Endodermal cell (in vitro differentiated cells): ENCODE measurements around the gene CTNNA2. TPM values are rescaled to one million over a fixed set of nuclear protein-coding genes. Genes with fewer than 3 reads are reported as not detected.

Experiments used
- DNase-seq: peaks from one replicate; pipeline ENCODE4 v3.0.0-alpha.2; 2017
- H3K27ac ChIP-seq: 2 replicates; pipeline ENCODE4 v1.5.1; 2013; ENCODE audit warnings: mild to moderate bottlenecking, low read depth, low read length, moderate library complexity
- H3K27me3 ChIP-seq: 2 replicates; pipeline ENCODE4 v1.6.1; 2013; ENCODE audit warnings: mild to moderate bottlenecking, low read length, moderate library complexity; ENCODE audit not compliant: insufficient read depth, control insufficient read depth, poor library complexity, severe bottlenecking
- H3K36me3 ChIP-seq: 2 replicates; pipeline ENCODE4 v1.7.0; 2013; ENCODE audit warnings: mild to moderate bottlenecking, low read length, moderate library complexity; ENCODE audit not compliant: control insufficient read depth, insufficient read depth
- H3K4me1 ChIP-seq: one replicate; pipeline ENCODE4 v1.7.0; 2013; ENCODE audit warnings: low read length; ENCODE audit not compliant: control insufficient read depth, insufficient read depth
- H3K4me3 ChIP-seq: 2 replicates; pipeline ENCODE4 v1.5.1; 2013; ENCODE audit warnings: mild to moderate bottlenecking, low read length, moderate library complexity
- H3K9ac ChIP-seq: 2 replicates; pipeline ENCODE4 v1.6.1; 2013; ENCODE audit warnings: mild to moderate bottlenecking, low read length, moderate library complexity; ENCODE audit not compliant: poor library complexity, severe bottlenecking; ENCODE audit errors: extremely low read depth
- H3K9me3 ChIP-seq: 2 replicates; pipeline ENCODE4 v1.6.1; 2013; ENCODE audit warnings: mild to moderate bottlenecking, low read length, moderate library complexity; ENCODE audit not compliant: control insufficient read depth
- H3K27ac Mint-ChIP-seq: 2 replicates; pipeline ENCODE4 v1.8.0; 2020; ENCODE audit warnings: mixed read lengths
- H3K27me3 Mint-ChIP-seq: 2 replicates; pipeline ENCODE4 v1.8.0; 2021; ENCODE audit warnings: mild to moderate bottlenecking, mixed read lengths; ENCODE audit not compliant: insufficient read depth
- H3K36me3 Mint-ChIP-seq: 2 replicates; pipeline ENCODE4 v1.8.0; 2020; ENCODE audit warnings: low read depth, mixed read lengths
- H3K4me1 Mint-ChIP-seq: 2 replicates; pipeline ENCODE4 v1.8.0; 2020; ENCODE audit warnings: mixed read lengths
- H3K4me3 Mint-ChIP-seq: 2 replicates; pipeline ENCODE4 v1.8.0; 2020; ENCODE audit warnings: mild to moderate bottlenecking, moderate library complexity, mixed read lengths
- H3K9me3 Mint-ChIP-seq: 2 replicates; pipeline ENCODE4 v1.8.0; 2020; ENCODE audit warnings: mild to moderate bottlenecking, mixed read lengths
- WGBS, 2 experiments: methylation state at CpG; one replicate each; pipeline versions ENCODE4 v1.1.5 to v1.1.7; 2013; ENCODE audit warnings: missing lambda C conversion rate in 2 of 2, mixed read lengths in 1 of 2; ENCODE audit not compliant: insufficient coverage in 1 of 2, insufficient read length in 1 of 2; 5-methylcytosine and 5-hydroxymethylcytosine counted together
- total RNA-seq, 2 donors: library from RNA; stranded (reverse); fragmentation: NEBNext Ultra II Directional in 1 of 2; extraction: Animal tissue kit (Norgen Biotek cat#: 25700) in 1 of 2; gene quantifications; 2 replicates in 1 of 2; 3 replicates in 1 of 2; pipeline ENCODE4 v1.2.1, GENCODE V29; 2021
- TF ChIP-seq, protein P1 (sequence below): fragments of 200-600 bp; sonication (generic); conservative IDR thresholded peaks from 2 replicates; pipeline ENCODE4 v1.5.0; 2021; ENCODE audit warnings: antibody characterized with exemption, mild to moderate bottlenecking

The CTNNA2 gene
- total RNA-seq, 2 donors from 2014 or later: 7.7 to 9.8 TPM

DNA sequence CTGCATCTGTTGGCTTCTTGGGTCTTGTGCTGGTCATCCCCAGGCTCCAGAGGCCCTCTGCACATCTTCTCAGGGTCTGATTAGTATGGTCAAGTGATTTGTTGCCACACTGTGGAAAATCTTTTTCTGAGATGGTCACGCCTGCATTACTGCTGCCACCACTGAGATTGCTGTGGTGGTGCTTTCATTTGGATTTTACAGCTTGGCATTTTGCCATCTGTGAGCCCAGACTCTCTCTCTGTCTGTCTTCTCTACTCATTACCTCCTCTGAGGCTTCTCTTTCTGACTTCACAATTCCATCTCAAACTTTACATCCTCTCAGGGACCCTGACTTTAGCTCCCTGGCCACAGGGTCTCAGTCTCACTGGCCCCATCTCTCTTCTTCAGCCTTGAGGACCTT is 637.1 kb downstream of the CTNNA2 start:
- peaks cover 4% of the 10 kb centered on the region for H3K4me1 Mint-ChIP-seq
- no peaks in the 10 kb centered on the region for H3K36me3 Mint-ChIP-seq
- Histone ChIP-seq H3K27ac (no peak overlapping the region), H3K4me3 (no peak overlapping the region), H3K9ac (no peak overlapping the region), H3K9me3 (no peaks in the 10 kb centered on the region), H3K4me1 (no peaks in the 10 kb centered on the region), H3K36me3 (no peaks in the 10 kb centered on the region), H3K27me3 (no peaks in the 10 kb centered on the region)
- TF ChIP-seq, protein P1, sequence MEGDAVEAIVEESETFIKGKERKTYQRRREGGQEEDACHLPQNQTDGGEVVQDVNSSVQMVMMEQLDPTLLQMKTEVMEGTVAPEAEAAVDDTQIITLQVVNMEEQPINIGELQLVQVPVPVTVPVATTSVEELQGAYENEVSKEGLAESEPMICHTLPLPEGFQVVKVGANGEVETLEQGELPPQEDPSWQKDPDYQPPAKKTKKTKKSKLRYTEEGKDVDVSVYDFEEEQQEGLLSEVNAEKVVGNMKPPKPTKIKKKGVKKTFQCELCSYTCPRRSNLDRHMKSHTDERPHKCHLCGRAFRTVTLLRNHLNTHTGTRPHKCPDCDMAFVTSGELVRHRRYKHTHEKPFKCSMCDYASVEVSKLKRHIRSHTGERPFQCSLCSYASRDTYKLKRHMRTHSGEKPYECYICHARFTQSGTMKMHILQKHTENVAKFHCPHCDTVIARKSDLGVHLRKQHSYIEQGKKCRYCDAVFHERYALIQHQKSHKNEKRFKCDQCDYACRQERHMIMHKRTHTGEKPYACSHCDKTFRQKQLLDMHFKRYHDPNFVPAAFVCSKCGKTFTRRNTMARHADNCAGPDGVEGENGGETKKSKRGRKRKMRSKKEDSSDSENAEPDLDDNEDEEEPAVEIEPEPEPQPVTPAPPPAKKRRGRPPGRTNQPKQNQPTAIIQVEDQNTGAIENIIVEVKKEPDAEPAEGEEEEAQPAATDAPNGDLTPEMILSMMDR: no peak
- H3K9me3 Mint-ChIP-seq: no peaks in the 10 kb centered on the region
- H3K27me3 Mint-ChIP-seq: no peaks in the 10 kb centered on the region
- DNase-seq: no peak
- no peak overlapping the region for H3K4me3 Mint-ChIP-seq
- H3K27ac Mint-ChIP-seq: no peak overlapping the region
- 95 to 100% methylated on average over 1 of the region's 1 CpG for WGBS, 2 experiments

DNA sequence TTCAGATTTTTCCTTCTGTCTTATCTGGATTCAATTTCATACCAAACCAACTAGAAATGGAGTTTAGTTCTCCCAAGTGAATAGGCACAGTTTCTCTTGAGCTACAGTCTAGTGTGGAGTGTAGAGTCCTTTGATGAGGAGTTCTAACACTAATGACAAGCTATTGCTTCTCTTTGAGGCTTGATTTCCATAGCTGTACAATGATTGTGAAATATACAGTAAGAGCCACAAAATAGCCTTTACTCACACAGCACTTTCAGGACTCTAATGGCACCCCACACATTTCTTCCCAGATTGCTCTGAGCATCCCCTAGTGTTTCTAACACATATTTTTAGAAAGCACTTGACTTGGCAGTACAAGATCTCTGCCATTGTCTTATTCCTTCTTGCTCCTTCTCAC is 638.4 kb downstream of the CTNNA2 start:
- Mint-ChIP-seq H3K27ac (no peak overlapping the region), H3K9me3 (no peaks in the 10 kb centered on the region), H3K27me3 (no peaks in the 10 kb centered on the region), H3K4me1 (peaks cover 4% of the 10 kb centered on the region), H3K4me3 (no peak overlapping the region), H3K36me3 (no peaks in the 10 kb centered on the region)
- no peaks in the 10 kb centered on the region for H3K36me3 ChIP-seq
- TF ChIP-seq, protein P1: no peak
- no peak overlapping the region for H3K9ac ChIP-seq
- DNase-seq: no peak
- H3K27ac ChIP-seq: no peak overlapping the region
- H3K27me3 ChIP-seq: no peaks in the 10 kb centered on the region
- H3K4me3 ChIP-seq: no peak overlapping the region
- H3K4me1 ChIP-seq: no peaks in the 10 kb centered on the region
- no peaks in the 10 kb centered on the region for H3K9me3 ChIP-seq

DNA sequence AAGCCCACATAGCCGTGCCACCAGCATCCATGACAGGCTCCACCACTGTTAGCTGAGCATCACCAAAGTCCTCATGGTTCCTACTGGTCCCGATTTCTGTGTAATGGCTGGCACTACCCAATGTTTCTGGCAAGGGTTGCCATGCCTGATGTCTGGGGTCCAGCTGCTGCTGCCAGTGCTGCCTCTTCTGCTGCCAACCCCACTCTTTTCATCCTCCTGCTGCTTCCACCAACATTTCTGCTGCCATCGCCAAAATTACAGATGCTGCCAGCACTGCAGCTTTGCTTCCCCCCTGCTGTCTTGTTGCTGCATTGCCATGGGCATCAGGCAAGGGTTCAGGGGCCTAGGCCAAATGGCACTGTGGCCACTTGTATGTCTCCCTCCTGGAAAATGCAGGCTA is 638.8 kb downstream of the CTNNA2 start:
- Histone ChIP-seq H3K4me1 (no peaks in the 10 kb centered on the region), H3K9ac (no peak overlapping the region), H3K27me3 (no peaks in the 10 kb centered on the region), H3K27ac (no peak overlapping the region), H3K4me3 (no peak overlapping the region), H3K36me3 (no peaks in the 10 kb centered on the region), H3K9me3 (no peaks in the 10 kb centered on the region)
- no peak overlapping the region for H3K4me3 Mint-ChIP-seq
- no peak overlapping the region for H3K27ac Mint-ChIP-seq
- H3K9me3 Mint-ChIP-seq: no peaks in the 10 kb centered on the region
- H3K4me1 Mint-ChIP-seq: peaks cover 4% of the 10 kb centered on the region
- WGBS, 2 experiments: 86 to 95% methylated on average over 1 to 3 of the region's 3 CpGs
- TF ChIP-seq, protein P1: no peak
- H3K36me3 Mint-ChIP-seq: no peaks in the 10 kb centered on the region
- no peak for DNase-seq
- no peaks in the 10 kb centered on the region for H3K27me3 Mint-ChIP-seq
